GM18861 (cell line): ENCODE data around the gene MED27.
"Not testable (repeated sequence)": the region's sequence is repeated elsewhere in the genome, so short reads cannot be mapped to it uniquely, and the experiment has no call there.

ENCODE experiments used
- ATAC-seq: cut with Tn5 transposase; IDR thresholded peaks from one replicate; pipeline ENCODE4 v1.9.1; 2021; ENCODE audit not compliant: unreplicated experiment

The MED27 gene

DNA sequence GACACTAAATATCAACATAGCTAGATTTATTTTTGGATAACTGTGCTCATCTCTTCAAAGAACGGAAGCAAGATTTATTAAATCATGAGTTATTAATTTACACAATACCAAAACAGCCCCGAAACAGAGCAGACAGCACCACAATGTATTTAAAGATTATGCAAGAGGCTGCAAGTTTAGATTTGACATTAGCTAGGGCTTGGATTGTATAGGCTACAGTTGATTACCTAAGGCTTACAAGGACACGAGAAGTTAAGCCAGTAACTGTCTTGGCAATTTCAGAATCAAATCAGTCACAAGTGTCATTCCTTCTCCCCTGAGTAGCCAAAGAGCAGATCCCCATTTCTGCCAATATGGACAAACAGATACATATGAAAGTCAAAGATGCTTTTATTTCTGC, 152.6 kb downstream of the MED27 start:
- no peak for ATAC-seq

DNA sequence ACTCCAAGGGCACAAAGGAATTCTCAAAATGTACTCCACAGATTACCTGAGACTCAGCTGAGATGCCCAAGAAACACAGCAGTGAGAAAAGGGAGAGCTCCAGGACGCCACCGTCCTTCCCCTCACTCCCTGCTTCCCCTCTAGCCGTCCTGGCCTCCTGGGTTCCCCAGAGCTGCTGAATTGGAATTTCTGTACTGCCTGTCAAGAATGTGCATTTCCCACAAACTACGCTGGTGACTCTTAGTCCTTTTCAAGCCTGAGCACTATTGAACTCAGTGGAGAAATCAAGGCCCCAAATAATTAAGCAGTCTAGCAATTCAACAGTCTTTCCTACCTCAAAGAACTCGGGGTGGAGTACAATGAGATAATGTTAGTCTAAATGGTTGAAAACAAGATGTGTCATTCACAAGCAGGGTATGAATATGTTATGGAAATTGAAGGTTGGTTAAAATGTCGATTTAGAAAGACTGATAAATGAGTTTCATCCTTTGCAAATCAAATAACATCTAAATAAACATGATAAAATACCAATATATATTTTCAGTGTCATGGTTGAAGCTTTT, 153.2 kb downstream of the MED27 start:
- ATAC-seq: no peak

DNA sequence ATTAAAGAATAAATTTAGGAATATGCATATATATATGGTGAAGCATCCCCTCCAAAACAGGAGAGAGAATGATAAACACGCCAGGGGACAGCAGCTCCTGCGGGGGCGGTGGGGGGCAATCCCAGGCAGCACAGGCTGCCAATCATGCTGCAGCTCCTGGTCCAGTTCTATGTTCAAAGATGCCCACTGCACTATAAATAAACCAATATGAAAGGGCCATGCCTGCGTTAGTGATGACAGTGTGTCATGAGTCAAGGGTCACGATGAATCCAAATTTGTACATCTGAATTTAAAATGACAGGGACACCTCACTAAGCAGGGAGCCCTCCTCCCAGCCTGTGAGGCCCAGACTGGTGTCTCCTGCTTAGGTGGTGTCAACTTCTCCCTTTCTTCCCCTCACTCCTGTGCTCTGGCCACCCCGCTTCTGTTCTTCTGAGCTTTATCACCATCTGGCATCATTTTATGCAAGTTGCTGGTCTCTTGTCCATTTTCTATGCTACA, 153.9 kb downstream of the MED27 start:
- ATAC-seq: no peak

DNA sequence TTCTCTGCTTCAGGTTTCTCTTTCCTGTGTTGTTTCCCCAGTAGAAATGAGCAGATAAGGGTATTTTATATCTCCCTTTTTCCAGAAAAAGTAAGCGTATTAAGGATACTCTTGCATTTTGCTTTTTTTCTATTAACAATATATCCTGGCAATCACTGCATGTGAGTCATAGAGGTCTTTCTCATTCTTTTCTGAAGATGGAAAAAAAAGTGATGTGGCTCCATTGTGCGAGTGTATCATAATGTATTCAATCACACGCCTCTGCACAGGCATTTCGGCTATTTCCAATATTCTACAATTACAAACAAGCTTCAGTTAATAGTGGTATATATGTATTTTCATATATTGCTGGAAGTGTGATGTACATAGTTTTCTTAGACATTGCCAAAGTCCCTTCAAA, 155.9 kb downstream of the MED27 start:
- no peak for ATAC-seq

DNA sequence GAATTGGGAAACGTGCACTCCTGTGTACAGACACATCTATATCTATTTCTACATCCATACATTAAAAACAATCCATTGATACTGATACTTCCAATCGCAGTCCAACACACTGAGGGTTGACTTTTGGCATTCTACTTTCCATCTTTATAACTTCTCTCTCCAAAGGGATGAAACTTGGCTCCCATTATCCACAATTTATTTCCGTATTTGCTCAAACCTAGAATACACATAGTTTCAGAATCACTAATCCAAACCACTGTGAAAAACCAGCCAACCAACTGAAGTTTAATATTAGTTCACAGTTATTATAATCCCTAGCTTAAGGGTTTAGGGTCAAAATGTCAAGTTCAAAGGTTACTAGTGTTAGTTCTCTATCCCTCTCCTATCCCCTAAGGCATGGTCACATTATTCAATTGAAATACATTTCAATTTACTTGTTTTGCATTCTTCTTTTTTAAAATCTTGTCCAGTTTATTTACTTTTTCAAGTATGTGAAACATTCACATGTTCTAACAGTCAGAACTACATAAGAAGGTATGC, 156.5 kb downstream of the MED27 start:
- ATAC-seq: no peak

DNA sequence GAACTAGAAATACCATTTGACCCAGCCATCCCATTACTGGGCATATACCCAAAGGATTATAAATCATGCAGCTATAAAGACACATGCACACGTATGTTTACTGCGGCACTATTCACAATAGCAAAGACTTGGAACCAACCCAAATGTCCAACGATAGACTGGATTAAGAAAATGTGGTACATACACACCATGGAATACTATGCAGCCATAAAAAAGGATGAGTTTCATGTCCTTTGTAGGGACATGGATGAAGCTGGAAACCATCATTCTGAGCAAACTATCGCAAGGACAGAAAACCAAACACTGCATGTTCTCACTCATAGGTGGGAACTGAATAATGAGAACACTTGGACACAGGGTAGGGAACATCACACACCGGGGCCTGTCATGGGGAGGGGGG, 158.0 kb downstream of the MED27 start:
- not testable (repeated sequence) for ATAC-seq

DNA sequence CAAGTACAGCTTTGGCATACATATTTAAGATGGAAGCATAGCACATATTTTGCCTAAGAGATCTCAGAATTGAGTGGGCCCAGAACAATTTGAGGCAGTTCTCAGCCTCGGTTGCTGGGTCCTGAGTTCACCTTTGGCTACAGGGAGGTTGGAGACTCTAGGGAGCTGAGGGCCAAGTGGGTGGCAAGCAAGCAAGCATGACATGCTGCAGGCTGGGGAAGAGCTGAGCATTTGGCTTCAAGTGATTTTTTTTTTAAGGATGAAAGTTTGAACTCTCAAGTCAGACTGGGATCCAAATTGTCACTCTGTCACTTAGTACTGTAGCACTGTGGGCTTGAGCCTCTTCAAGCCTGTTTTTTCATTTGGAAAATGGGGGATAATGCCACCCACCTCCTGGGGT, 160.5 kb downstream of the MED27 start:
- no peak for ATAC-seq

DNA sequence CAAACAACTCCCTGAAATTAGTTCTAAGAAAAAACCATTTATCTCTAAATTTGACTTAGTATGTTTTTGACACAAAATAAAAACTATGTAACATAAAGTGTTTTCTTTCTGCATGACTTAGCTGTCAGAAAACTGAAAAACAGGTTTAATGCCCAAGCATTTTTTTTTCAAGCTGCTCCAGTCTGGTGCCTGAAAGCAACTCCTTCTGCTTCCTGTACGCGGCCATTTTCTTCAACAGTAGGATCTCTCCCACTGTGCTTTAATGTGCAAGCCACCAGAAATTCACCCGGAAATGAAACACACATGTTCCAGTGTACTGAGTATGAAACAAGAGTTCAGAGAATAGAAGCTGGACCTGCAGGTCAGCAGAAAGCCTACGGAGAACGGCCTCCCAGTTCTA, 161.2 kb downstream of the MED27 start:
- no peak for ATAC-seq

DNA sequence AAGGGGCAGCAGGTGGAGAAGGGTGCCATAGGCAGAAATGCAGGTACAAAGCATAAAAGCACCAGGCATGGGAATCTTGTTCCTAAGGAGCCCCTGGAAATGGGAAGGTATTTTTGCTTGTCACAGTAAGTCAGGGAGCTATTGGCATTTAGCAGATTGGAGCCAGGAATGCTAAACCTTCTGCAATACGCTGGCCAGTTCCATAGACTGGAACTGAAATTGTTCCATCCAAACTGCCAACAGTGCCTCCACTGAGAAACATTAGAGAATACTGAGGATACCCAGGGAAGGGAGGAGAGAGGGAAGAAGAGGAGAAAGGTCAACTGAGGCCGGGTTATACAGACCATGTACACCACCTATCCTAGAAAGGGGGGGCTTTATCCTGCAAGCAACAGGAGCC, 162.7 kb downstream of the MED27 start:
- no peak for ATAC-seq

DNA sequence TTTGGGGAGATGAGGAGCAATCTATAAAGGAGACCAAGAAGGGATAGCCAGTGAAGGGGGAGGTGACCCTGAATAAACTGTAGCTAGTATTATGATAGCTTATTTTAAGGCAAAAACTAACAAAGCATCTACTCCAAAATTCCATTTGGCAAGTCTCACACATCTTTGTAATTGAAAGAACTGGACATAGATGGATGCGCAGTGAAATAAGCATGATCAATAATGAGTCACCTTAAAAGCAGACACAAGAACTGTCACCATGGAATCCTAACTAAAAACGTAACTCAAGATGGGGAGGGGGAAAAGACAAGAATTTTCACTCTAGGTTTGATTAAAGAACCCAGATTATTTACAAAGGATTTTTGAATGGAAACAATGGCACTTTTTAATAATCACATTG, 164.5 kb downstream of the MED27 start:
- ATAC-seq: no peak

DNA sequence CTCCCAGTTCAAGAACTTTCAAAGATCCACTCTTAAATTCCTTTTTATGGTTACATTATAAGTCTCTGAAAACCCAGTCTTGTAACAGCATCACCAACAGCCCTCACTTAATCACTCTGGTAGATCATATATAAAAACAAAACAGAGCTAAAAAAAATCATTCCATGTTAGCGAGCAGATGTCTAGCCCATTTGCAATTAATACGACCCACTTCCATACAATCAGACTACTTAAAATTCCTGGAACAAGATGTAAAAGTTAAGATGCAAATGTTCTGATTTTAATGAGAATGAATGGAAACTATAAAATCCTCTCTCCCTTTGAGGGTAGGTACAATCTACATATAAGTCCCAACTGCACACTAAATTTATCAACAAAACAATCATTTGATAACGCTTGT, 167.0 kb downstream of the MED27 start:
- ATAC-seq: no peak

DNA sequence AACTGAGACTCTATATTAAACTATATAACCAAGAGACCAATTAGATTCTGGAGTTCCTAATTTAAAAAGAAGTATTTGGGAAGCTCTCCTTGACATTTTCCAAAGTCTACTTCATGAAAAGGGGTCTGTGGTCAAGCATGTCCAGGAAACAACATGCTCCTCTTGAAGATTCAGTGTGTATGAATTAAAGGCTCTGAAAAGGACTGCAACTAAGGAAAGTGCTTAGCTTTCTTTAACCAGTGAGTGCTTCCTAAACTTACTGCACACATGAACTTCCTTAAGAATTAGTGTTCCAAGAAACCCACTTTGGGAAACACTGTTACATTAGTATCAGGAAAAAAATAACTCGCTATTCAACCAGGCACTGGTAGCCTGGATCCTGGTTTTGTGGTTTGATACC, 167.6 kb downstream of the MED27 start:
- ATAC-seq: no peak

DNA sequence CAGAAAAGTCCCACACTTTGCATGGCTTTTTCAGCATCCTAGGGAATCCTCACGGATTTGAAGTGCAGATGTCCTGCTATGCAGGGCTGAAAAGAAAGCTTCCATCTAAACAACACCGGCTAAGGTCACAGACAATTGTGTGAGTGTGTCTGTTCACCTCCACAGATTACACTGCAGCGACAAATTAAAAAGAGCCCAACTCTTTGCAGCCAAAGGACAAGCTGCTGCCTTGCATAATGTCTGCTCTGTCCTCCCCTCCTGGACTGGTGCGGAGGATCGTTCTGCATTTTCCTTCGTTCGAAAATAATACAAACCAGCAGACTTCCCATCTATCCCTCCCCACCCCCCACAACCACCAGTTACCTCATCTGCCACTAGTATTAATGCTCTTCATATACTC, 169.1 kb downstream of the MED27 start:
- no peak for ATAC-seq

DNA sequence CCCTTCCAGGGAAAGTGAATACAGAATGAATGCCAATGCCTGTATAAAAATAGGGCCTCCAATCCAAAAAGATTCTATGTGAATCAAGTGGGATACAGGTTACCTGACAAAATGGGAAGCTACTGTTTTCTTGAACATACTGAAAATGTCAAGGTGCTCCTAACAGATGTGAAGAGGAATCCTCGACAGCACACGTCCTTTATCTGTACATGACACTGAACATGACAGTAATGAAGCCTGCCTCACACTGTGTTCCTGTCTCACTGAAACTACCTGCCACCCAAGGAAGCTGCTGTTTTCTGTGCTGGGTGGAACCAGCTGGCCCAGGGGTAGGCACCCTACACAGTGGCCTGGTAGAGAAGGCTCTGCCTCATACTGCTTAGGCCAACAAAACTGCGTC, 174.5 kb downstream of the MED27 start:
- no peak for ATAC-seq

DNA sequence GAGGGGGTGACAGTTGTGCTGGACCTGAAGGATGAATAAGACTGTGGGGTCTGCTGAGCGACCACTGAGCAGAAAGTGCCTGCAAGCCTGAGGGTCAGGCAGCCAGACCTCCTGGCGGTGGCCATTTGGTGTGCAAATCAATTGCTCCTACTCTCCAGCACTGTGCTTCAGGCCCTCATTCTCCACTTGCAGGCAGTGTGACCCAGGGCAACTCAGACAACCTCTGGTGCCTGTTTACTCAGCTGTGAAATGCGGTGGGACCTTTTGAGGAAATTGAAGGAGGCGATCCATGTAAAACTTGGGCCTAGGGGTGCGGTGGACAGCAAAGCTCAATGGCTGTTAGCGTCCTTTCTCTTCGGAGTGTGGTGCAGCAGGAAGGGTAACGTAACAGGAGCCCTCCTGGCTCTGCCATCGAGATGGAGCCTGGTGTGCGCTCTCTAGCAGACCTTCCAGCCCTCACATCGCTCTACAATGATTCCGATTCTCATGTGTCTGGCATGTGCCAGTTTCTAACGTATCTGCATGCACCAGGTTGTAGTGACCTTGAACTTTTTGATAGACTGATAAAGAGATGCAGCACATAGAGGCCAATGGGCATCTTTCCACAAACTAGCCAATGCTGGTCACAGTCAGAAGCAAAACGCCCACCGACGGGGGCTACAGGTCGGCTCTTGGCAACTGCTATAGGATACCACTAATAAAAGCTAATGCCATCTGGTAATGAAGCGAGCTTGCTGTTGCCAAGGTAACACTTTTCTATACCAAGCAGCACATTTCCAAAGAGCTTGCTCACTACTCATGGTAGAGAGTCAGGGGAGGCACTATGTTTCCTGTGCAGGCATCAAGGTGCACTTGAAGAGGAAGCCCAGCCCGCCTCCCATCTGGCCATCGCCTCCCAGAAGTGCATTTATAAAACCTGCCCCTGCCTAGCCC, 180.1 kb downstream of the MED27 start:
- ATAC-seq: no peak

DNA sequence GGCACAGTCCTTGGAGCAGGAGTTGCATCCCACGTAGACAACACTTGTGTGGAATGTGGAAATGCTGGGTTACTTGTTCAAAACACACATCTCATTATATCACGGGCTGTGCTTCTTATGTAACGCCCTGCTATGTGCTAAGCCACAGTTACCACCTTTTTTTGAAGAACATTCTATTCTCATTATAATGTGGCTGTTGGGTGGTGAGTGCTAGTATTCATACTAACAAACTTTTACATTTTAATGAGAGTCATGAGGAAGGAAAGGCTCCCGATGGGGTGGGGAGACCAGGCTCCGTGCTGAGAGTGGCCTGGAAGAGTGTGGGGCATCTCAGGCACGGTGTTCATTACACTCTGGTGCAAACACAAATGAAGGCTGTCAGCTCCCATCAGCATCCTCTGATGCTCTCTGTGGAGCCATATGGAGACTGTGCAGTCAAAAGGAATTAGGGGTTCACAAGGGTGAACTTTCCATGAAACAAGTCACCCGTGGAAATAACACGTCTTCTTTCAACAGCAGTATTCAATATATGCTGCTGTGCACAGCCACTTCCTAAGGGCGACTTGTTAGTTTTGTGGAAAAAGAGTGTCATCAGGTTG, 186.7 kb downstream of the MED27 start:
- no peak for ATAC-seq

DNA sequence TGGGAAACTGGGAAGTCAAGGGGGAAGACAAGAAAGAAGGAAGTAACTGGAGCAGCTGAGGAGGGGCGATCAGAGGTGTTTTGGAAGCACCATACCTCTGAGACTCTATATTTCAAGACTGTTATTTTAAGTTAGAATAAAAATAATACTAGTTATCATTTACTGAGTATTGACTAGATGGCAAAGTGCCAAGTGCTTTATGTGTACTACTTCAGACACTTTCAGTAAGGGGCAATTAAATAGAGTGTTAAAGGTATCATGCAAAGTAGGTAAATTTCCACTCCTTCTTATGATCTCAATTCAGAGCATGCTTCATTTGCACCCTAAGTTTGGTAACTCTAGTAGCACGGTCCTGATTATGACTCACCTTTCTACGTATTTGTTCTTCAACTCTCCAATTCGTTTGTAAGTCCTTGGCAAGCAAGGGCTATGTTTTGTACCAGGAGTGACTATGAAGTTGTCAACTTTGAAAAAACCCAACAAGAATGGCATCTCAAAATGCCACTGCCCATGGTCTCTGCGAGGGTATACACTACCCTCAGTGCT, 187.4 kb downstream of the MED27 start:
- no peak for ATAC-seq

DNA sequence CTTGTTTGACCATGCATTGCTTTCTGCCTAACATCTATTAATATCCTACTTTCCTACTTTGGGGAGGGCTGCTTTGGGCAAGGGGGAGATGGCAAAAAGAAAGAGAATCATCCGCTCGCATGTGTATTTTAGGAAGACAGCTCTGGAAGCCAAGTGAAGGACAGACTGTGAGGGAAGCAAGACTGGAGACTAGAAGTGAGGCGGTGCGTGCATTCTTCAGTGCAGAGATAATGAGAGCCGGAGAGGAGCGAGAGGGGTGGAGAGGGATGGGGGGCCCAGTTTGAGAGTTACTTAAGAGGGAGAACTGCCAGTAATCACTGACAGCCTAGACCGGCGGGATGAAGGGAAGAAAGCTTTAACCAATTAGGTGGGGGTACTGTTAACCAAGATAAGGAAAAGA, 188.1 kb downstream of the MED27 start:
- ATAC-seq: no peak

DNA sequence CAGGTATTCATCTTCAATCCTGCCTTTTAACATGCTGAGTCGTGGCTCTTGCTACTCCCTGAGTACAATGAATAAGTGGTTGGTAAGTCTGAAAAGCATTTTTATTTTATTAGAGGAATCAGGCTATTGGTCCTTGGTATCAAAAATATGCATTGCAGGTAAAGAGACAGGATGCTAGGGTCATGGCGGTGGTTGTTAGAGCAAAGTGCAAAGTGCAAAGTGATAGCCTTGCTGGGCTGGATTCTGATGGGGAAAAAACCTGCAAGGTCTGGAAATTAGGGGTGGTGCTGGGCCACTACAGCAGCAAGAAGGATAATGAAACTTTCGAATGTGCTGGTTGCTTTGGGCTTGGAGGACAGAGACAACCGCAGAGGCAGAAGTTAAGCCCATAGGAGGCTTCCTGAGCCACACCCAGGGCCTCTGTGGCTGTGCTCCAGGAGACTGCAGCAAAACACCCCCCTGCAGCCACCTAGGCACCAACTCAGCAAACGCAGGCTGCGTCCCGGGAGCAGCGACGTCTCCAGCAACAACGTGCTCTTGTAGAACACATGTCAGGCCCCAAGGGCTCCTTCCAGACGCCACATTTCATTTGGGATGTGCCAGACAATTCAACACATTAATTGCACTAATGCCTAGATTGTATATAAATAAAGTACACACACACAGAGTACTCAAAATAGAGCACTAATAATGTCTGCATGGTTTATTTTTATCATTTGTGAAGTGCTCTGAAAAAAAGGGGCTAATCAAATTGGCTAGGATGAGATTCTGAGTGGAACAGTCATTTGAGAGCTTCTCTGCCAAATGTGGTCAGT, 190.0 kb downstream of the MED27 start:
- ATAC-seq: no peak

DNA sequence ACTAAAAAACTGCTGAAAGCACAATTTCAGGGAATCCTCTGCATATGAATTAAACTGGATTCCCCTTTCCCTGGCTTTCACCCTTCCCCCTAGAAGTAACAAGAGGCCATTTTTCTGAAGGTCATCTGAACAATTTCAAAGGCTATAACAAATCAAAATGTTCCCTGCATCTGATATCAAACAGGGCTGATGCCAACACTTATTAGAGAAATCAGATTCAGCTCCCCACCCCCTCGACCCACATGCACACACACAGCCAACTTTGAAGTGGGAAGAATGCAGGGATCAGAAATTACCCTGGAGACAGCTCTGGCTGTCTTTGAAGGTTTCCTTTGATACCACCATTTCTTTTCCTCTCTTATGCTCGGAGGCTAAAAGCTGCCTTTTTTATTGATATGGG, 190.7 kb downstream of the MED27 start:
- no peak for ATAC-seq

DNA sequence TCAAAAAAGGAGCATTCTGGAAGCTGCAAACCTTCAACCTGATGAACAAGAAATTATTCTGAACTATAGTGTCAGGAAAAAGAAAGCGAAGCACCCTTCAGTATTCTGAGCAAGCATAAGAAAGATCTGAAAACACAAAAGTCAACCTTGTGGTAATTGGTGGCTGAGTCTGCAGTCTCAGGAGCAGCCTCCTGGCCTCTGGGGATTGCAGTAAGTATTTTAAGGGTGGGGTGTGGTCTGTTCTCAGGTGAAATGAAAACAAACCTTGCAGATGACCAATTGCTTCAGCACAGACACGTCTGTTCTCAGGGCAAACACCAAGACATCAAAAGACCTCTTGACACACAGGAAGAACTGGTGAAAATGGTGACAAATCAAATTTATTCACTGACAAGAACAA, 192.0 kb downstream of the MED27 start:
- no peak for ATAC-seq
